Measurements from ENCODE around the gene DIAPH3.
"Not testable (repeated sequence)": the region's sequence is repeated elsewhere in the genome, so short reads cannot be mapped to it uniquely, and the experiment has no call there.

Gene DIAPH3

DNA sequence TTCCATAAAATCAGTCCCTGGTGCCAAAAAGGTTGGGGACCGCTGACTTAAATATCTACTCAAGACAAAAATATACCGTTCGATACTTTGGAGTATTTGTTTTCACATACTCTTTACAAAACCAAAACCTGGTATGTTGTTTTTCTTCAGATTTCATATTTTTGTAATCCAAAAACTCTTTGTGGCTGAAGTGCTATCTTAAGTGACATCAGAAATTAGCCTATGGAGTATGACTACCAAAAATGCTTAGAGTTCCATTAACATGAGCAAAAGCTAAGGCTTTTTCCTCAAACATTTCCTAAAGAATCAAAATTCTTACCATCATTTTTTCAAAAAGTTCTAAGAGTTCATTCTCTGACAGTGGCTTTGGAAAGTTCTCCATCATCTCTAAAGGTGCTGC lies 52.0 kb downstream of the DIAPH3 start:
- DNase-seq (ENCODE audit: low read depth in 1 of 2, low spot score in 1 of 2), result no peak
- in situ Hi-C loops (cut with HindIII; ENCODE audit: low pct_unique_long_range_greater_than_20kb, low sequenced_read_pairs), result no loop called here
- no peak for TF ChIP-seq JUND (IDR thresholded peaks at IDR 0.05; ENCODE audit: low read depth)

DNA sequence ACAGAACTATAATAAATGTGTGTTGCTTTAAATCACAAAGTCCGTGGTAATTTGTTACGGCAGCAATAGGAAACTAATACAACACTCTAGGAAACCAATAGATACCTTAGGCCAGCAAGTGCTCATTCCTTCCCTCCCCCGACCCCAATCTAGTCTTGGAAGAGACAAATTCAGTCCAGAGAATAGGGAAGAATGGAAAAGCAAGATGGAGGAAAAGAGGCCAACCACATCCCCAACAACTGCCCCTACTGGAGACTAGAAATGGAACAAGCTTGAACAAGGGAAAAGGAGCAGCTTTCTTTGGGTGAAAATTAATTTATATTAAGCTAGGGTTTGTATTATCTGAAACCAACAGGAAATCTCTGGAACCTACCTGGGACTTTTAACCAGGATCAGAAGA lies 54.4 kb downstream of the DIAPH3 start:
- no peak for DNase-seq (ENCODE audit: low read depth in 1 of 2, low spot score in 1 of 2)
- no peak for TF ChIP-seq JUND (IDR thresholded peaks at IDR 0.05; ENCODE audit: low read depth)
- in situ Hi-C loops (cut with HindIII; ENCODE audit: low pct_unique_long_range_greater_than_20kb, low sequenced_read_pairs), result no loop called here

DNA sequence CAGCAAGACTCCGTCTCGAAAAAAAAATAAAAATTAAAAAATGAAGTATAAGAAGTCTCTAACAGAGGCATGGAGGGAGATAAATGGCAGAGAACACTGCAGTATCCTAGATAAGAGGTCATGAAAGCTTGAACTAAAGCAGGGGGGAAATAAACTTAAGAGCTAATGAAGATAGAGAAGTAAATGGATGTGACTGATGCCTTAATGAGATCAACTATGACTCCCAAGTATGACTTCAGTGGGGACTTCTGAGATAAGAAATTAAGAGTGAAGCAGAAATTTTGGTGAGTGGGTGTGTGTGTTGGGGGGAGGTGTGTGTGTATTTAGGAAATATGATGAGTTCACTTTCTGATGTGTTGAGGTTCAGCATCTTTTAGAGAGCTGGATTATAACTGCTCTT lies 55.1 kb downstream of the DIAPH3 start:
- in situ Hi-C loops (cut with HindIII; ENCODE audit: low pct_unique_long_range_greater_than_20kb, low sequenced_read_pairs), result no loop called here
- no peak for TF ChIP-seq JUND (IDR thresholded peaks at IDR 0.05; ENCODE audit: low read depth)
- DNase-seq (ENCODE audit: low read depth in 1 of 2, low spot score in 1 of 2), result no peak

DNA sequence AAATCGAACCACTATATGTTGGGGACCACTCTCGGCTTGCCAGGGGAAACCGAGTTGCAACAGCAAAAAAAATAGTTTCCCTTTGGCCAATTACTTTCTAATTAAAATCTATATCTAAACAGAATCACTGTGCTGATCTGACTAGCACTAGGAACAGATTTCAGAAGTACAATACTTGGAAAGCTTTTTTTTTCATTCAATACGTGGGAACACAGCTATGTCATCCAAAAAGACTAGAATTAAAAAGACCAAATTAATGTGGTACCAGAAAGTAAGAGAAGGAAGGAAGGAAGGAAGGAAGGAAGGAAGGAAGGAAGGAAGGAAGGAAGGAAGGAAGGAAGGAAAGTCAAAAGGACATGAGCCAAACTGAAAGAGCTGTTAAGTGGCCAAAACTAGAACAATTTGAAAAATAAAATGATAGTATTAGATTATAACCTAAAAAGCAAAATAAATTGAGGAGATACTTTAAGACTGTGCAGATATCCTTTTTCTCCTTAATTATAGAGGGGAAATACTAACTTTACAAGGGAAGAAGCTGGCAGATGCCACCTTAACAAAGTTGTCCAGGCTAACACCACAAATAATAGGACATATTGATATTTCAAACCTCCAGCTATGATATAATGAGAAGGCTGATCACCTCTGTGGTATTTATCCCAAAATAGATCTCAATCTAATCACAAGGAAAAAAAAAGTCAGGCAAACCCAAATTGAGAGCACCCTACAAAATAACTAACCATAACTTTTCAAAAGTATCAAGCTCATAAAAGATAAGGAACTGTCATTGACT lies 63.9 kb downstream of the DIAPH3 start:
- DNase-seq (ENCODE audit: low read depth in 1 of 2, low spot score in 1 of 2), result no peak
- no peak for TF ChIP-seq JUND (IDR thresholded peaks at IDR 0.05; ENCODE audit: low read depth)
- in situ Hi-C loops (cut with HindIII; ENCODE audit: low pct_unique_long_range_greater_than_20kb, low sequenced_read_pairs), result no loop called here

DNA sequence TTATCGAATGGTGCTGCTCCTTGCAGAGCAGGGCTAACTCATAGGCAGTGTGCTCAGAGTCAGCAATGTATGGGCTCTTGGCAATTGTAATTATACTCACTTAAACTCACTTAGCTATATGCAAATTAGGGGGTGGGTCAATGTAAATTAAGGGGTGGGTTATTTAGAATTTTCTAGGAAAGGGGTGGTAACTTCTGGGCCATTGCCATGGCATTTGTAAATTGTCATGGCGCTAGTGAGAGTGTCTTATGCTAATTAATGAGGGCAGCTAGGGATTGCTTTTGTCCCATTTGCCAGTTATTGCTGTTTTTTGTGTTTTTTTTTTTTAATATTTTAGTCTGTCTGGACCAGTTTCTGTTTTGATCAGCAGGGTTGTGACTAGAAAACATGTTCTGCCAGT lies 68.4 kb downstream of the DIAPH3 start:
- in situ Hi-C loops (cut with HindIII; ENCODE audit: low pct_unique_long_range_greater_than_20kb, low sequenced_read_pairs), result no loop called here
- TF ChIP-seq JUND (IDR thresholded peaks at IDR 0.05; ENCODE audit: low read depth), result no peak
- no peak for DNase-seq (ENCODE audit: low read depth in 1 of 2, low spot score in 1 of 2)

DNA sequence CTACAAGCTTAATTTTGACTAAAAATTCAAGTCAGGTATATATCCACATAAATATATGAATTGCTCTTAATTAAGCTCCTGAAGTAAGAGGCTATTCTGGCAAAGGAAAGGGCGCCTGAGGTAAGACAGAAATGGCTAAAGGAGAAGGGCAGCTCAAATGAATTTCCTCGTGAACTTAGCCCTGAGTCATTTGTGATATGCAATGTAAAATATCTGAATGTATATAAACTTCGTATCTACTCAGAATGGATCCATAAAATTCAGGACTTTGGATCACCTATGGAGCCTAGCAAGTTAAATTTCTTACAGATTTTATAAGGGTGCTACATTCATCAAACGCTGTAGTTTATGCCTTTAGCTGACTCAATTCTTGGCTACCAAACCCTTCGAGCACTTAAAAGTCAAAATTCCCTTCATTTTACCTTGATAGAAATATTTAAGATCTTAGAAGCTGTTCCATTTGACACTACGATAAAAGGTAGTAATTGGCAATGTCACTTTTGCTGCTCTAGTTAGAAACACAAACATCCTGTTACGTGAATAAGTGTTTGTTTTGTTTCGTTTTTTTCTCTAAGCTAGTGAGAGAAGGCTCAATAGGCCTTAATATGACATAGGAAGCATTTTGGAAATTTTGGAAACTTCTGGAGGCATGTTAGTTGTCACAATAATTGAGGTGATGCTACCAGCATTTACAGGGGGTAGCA lies 69.2 kb downstream of the DIAPH3 start:
- DNase-seq (ENCODE audit: low read depth in 1 of 2, low spot score in 1 of 2), result no peak
- no peak for TF ChIP-seq JUND (IDR thresholded peaks at IDR 0.05; ENCODE audit: low read depth)
- in situ Hi-C loops (cut with HindIII; ENCODE audit: low pct_unique_long_range_greater_than_20kb, low sequenced_read_pairs), result no loop called here

DNA sequence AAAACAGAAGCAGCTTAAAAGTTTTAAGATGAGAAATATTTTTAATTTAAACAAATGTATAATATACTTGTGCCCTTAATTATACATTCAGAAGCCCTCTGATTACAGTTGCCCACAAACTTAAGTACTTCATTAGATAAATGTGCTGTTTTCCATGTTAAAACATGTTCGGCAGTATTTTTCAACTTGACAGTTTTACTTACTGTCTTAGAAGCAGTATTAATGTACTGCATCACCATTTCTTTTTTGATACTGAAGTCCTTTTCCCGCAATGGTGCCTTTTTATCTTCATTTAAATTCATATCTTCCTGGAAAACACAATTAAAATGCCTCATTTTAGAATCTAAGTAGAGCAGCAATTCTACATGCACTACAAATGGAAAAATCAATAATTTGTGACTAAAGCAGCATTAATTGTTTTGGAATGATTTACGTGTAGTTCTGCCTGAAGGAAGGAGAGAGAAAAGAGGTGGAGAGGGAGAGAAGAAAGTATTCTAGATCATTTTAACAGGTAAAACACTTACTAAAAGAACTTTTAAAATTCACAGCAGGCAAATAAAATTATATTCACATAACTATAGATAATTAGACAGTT lies 70.2 kb downstream of the DIAPH3 start:
- DNase-seq (ENCODE audit: low read depth in 1 of 2, low spot score in 1 of 2), result no peak
- no peak for TF ChIP-seq JUND (IDR thresholded peaks at IDR 0.05; ENCODE audit: low read depth)
- in situ Hi-C loops (cut with HindIII; ENCODE audit: low pct_unique_long_range_greater_than_20kb, low sequenced_read_pairs), result no loop called here

DNA sequence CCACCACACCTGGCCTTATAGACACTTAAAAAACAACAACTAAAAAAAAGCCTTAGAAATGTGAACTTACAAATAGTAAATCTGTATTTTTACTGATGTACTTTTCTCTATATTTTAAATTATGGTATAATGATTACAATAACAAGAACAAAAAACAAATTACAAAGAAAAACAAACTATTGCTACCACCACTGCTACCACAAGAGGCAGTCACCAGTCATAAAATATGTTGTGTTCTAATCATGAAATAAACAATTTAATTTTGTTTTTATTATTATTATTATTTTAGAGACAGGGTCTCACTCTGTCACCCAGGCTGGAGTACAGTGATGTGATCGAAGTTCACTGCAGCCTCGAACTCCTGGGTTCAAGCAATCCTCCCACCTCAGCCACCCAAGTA lies 72.2 kb downstream of the DIAPH3 start:
- TF ChIP-seq JUND (IDR thresholded peaks at IDR 0.05; ENCODE audit: low read depth), result no peak
- in situ Hi-C loops (cut with HindIII; ENCODE audit: low pct_unique_long_range_greater_than_20kb, low sequenced_read_pairs), result no loop called here
- no peak for DNase-seq (ENCODE audit: low read depth in 1 of 2, low spot score in 1 of 2)

DNA sequence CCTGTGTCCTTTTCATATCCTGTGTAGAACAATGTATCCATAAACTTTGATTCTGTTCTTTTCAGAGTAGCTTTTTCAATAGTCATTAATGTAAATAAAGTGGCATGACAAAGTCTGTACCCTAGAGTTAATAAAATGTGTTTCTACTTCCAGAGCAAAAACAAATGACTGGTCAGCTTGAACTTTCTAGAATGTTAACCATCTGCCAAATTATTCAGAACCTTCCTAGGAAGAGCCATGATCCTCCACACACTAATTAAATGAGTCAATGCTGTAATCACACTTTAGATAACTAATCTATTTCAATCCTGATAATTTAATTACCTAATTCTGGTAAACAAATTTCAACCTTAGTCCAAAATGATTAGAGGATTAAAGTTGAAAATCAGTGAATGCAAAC lies 73.2 kb downstream of the DIAPH3 start:
- TF ChIP-seq JUND (IDR thresholded peaks at IDR 0.05; ENCODE audit: low read depth), result no peak
- no peak for DNase-seq (ENCODE audit: low read depth in 1 of 2, low spot score in 1 of 2)
- in situ Hi-C loops (cut with HindIII; ENCODE audit: low pct_unique_long_range_greater_than_20kb, low sequenced_read_pairs), result no loop called here

DNA sequence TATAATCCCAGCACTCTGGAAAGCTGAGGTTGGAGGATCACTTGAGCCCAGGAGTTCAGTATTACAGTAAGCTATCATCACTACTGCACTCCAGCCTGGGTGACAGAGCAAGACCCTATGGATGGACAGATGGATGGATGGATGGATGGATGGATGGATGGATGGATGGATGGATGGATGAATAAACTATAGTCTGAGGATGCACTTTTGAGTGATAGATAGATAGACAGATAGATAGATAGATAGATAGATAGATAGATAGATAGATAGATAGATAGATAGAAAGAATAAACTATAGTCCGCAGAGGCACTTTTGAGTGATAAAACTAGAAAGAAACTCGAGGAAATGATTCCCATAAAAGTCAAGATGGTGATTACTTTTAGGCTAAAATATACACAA lies 79.9 kb downstream of the DIAPH3 start:
- DNase-seq (ENCODE audit: low read depth in 1 of 2, low spot score in 1 of 2); in situ Hi-C loops (cut with HindIII; ENCODE audit: low pct_unique_long_range_greater_than_20kb, low sequenced_read_pairs): not testable (repeated sequence)

DNA sequence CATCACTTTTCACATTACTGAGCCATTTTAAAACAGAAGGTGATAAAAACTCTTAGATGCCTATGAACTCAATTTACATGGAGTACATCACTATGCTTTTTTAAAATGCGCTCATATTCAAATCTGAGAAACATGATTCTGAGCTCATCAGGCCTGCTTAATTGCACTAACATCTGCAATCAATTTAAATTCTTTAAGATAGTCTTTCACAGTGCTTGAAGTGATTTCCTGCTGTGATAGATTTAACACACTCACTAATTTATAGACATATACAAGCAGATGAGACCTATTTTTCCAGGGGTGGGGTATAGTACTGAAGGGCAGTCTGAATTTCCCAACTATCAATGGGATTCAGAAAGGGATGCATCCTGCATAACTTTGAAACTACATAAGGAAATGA lies 82.9 kb downstream of the DIAPH3 start:
- in situ Hi-C loops (cut with HindIII; ENCODE audit: low pct_unique_long_range_greater_than_20kb, low sequenced_read_pairs), result no loop called here
- DNase-seq (ENCODE audit: low read depth in 1 of 2, low spot score in 1 of 2), result no peak
- TF ChIP-seq JUND (IDR thresholded peaks at IDR 0.05; ENCODE audit: low read depth), result no peak

DNA sequence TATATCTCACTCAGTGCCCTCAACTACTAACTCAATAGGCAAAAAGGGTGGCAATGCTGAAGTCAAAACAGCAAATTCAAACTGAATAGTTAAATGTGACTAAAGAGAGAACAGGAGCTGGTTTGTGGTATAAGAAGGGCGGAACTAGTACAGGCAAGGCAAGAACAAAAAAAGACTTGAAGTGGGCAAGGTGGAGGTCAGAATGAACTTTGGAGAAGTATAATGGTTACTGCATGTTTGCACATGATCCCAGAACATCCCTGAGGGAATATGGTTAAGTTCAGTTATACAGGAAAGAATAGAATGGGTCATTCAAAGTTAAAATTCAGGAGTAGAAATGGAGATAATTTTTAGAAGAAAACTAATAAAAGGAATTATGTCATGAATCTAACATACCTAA lies 85.5 kb downstream of the DIAPH3 start:
- in situ Hi-C loops (cut with HindIII; ENCODE audit: low pct_unique_long_range_greater_than_20kb, low sequenced_read_pairs), result no loop called here
- no peak for TF ChIP-seq JUND (IDR thresholded peaks at IDR 0.05; ENCODE audit: low read depth)
- no peak for DNase-seq (ENCODE audit: low read depth in 1 of 2, low spot score in 1 of 2)

DNA sequence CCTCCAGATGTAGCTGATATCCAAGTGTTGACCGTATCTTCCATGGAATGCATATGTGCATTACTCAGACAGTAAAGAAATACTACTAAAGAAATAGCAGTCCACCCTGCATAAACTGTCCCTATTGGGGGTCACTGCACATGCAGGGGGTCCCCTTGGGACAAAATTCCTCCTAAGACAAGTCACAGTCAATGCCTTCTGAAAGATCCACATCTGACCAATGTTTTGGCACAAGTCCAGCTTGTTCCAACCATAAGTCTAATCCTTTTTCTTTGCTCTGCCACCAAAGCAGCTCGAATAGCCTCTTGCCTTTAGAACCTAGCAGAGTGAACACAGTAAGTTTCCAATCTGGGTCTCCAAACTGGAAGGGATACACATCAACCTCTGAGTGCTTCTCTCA lies 87.9 kb downstream of the DIAPH3 start:
- DNase-seq (ENCODE audit: low read depth in 1 of 2, low spot score in 1 of 2), result peak in 1 of 2 experiments; percentile 7
- TF ChIP-seq JUND (IDR thresholded peaks at IDR 0.05; ENCODE audit: low read depth), result no peak
- in situ Hi-C loops (cut with HindIII; ENCODE audit: low pct_unique_long_range_greater_than_20kb, low sequenced_read_pairs), result no loop called here

All from T47D (cell line).